H9 (cell line): Measurements from ENCODE around the gene DYDC1. TPM values are rescaled to one million over a fixed set of nuclear protein-coding genes. Genes with fewer than 3 reads are reported as not detected.

ENCODE experiments used
- DNase-seq: peaks from one replicate; pipeline ENCODE4 v3.0.0-alpha.2; 2017
- H2AFZ ChIP-seq: one replicate; pipeline ENCODE4 v1.6.1; 2013; ENCODE audit warnings: mild to moderate bottlenecking, low read length, control low read depth, moderate library complexity
- H2AK5ac ChIP-seq: 2 replicates; pipeline ENCODE4 v1.6.1; 2013; ENCODE audit warnings: low read length, control low read depth, mixed read lengths; ENCODE audit not compliant: insufficient read length
- H2BK120ac ChIP-seq: one replicate; pipeline ENCODE4 v1.6.1; 2013; ENCODE audit warnings: low read depth, mild to moderate bottlenecking, low read length, control low read depth, inconsistent platforms; ENCODE audit not compliant: poor library complexity, severe bottlenecking
- H2BK12ac ChIP-seq: 2 replicates; pipeline ENCODE4 v1.6.1; 2013; ENCODE audit warnings: low read length, control low read depth, mixed read lengths, low read depth; ENCODE audit not compliant: insufficient read length
- H2BK15ac ChIP-seq: 2 replicates; pipeline ENCODE4 v1.6.1; 2013; ENCODE audit warnings: low read depth, low read length, control low read depth
- H2BK20ac ChIP-seq: one replicate; pipeline ENCODE4 v1.6.1; 2013; ENCODE audit warnings: low read depth, mild to moderate bottlenecking, low read length, control low read depth, inconsistent platforms; ENCODE audit not compliant: poor library complexity, severe bottlenecking
- H2BK5ac ChIP-seq: 2 replicates; pipeline ENCODE4 v1.6.1; 2013; ENCODE audit warnings: low read length, control low read depth, mixed read lengths; ENCODE audit not compliant: insufficient read length
- H3K14ac ChIP-seq: 2 replicates; pipeline ENCODE4 v1.6.1; 2013; ENCODE audit warnings: low read length, control low read depth; ENCODE audit not compliant: insufficient read depth
- H3K18ac ChIP-seq: 2 replicates; pipeline ENCODE4 v1.6.1; 2013; ENCODE audit warnings: low read depth, mild to moderate bottlenecking, mixed read lengths, low read length, control low read depth; ENCODE audit not compliant: insufficient read length
- H3K23ac ChIP-seq: 2 replicates; pipeline ENCODE4 v1.6.1; 2013; ENCODE audit warnings: low read length, control low read depth, mixed read lengths, low read depth; ENCODE audit not compliant: insufficient read length
- H3K23me2 ChIP-seq: 2 replicates; pipeline ENCODE4 v1.6.1; 2013; ENCODE audit warnings: low read depth, mild to moderate bottlenecking, mixed read lengths, low read length, control low read depth; ENCODE audit not compliant: insufficient read length, poor library complexity, severe bottlenecking
- H3K27ac ChIP-seq: 2 replicates; pipeline ENCODE4 v1.5.1; 2013; ENCODE audit warnings: low read length, control low read depth, mixed read lengths, low read depth; ENCODE audit not compliant: insufficient read length
- H3K27me3 ChIP-seq: 2 replicates; pipeline ENCODE4 v1.6.1; 2013; ENCODE audit warnings: low read length, control low read depth, inconsistent platforms; ENCODE audit not compliant: insufficient read depth
- H3K4ac ChIP-seq: 2 replicates; pipeline ENCODE4 v1.6.1; 2013; ENCODE audit warnings: low read depth, mild to moderate bottlenecking, control low read depth, inconsistent platforms, low read length, moderate library complexity
- H3K4me1 ChIP-seq: 2 replicates; pipeline ENCODE4 v1.6.1; 2013; ENCODE audit warnings: low read length, control low read depth, inconsistent platforms; ENCODE audit not compliant: insufficient read depth
- H3K4me2 ChIP-seq: 2 replicates; pipeline ENCODE4 v1.6.1; 2013; ENCODE audit warnings: low read length, control low read depth, mixed read lengths; ENCODE audit not compliant: insufficient read length, insufficient read depth
- H3K56ac ChIP-seq: 2 replicates; pipeline ENCODE4 v1.6.1; 2013; ENCODE audit warnings: low read depth, mild to moderate bottlenecking, mixed read lengths, low read length, control low read depth; ENCODE audit not compliant: insufficient read length
- H3K79me1 ChIP-seq: 2 replicates; pipeline ENCODE4 v1.6.1; 2013; ENCODE audit warnings: low read depth, mild to moderate bottlenecking, moderate library complexity, low read length, control low read depth, inconsistent platforms; ENCODE audit not compliant: insufficient read depth, poor library complexity, severe bottlenecking
- H3K79me2 ChIP-seq: 2 replicates; pipeline ENCODE4 v1.6.1; 2013; ENCODE audit warnings: low read length, control low read depth, inconsistent platforms; ENCODE audit not compliant: insufficient read depth
- H3K9ac ChIP-seq: 2 replicates; pipeline ENCODE4 v1.6.1; 2013; ENCODE audit warnings: low read length, control low read depth, mixed read lengths; ENCODE audit not compliant: insufficient read length; ENCODE audit errors: extremely low read depth
- H3K9me3 ChIP-seq: one replicate; pipeline ENCODE4 v1.6.1; 2013; ENCODE audit warnings: low read depth, low read length, inconsistent platforms; ENCODE audit not compliant: control insufficient read depth
- H3T11ph ChIP-seq: one replicate; pipeline ENCODE4 v1.6.1; 2013; ENCODE audit warnings: mild to moderate bottlenecking, low read length, control low read depth, inconsistent platforms
- H4K20me1 ChIP-seq: one replicate; pipeline ENCODE4 v1.6.1; 2013; ENCODE audit not compliant: control insufficient read depth, insufficient read length, insufficient read depth
- H4K5ac ChIP-seq: 2 replicates; pipeline ENCODE4 v1.6.1; 2013; ENCODE audit warnings: low read depth, mild to moderate bottlenecking, mixed read lengths, low read length, control low read depth; ENCODE audit not compliant: insufficient read length
- H4K8ac ChIP-seq: replicated peaks from 2 replicates; pipeline ENCODE4 v1.6.1; 2013; ENCODE audit warnings: low read length, control low read depth, mixed read lengths, low read depth; ENCODE audit not compliant: insufficient read length
- H4K91ac ChIP-seq: 2 replicates; pipeline ENCODE4 v1.6.1; 2013; ENCODE audit warnings: low read depth, mild to moderate bottlenecking, moderate library complexity, mixed read lengths, low read length, control low read depth; ENCODE audit not compliant: insufficient read length
- H3K27ac Mint-ChIP-seq, 3 experiments: 2 replicates in 2 of 3; 3 replicates in 1 of 3; pipeline ENCODE4 v1.8.0; 2020 to 2021; ENCODE audit warnings: mixed read lengths in 3 of 3, mild to moderate bottlenecking in 1 of 3, moderate library complexity in 1 of 3
- H3K27me3 Mint-ChIP-seq: 2 replicates; pipeline ENCODE4 v1.8.0; 2021; ENCODE audit warnings: low read depth, mild to moderate bottlenecking, moderate library complexity, mixed read lengths
- H3K36me3 Mint-ChIP-seq, 3 experiments: 2 replicates in 2 of 3; 3 replicates in 1 of 3; pipeline ENCODE4 v1.8.0; 2020 to 2021; ENCODE audit warnings: low read depth in 3 of 3, mixed read lengths in 3 of 3; ENCODE audit not compliant: insufficient read depth in 1 of 3
- H3K4me1 Mint-ChIP-seq, 2 experiments: 2 replicates each; pipeline ENCODE4 v1.8.0; 2020; ENCODE audit warnings: mixed read lengths in 2 of 2
- H3K4me3 Mint-ChIP-seq, 2 experiments: 2 replicates in 1 of 2; 3 replicates in 1 of 2; pipeline ENCODE4 v1.8.0; 2020 to 2021; ENCODE audit warnings: mild to moderate bottlenecking in 2 of 2, mixed read lengths in 2 of 2, moderate library complexity in 1 of 2
- H3K9me3 Mint-ChIP-seq, 2 experiments: 2 replicates in 1 of 2; 3 replicates in 1 of 2; pipeline ENCODE4 v1.8.0; 2020; ENCODE audit warnings: mild to moderate bottlenecking in 2 of 2, mixed read lengths in 2 of 2, moderate library complexity in 1 of 2
- WGBS: extraction: QIAGEN DNeasy Blood & Tissue Kit; methylation state at CpG from one replicate; pipeline ENCODE4 v1.1.7; 2013; ENCODE audit warnings: missing lambda C conversion rate, low lambda C conversion rate, mixed read lengths; ENCODE audit not compliant: insufficient read length; ENCODE audit errors: extremely low coverage; 5-methylcytosine and 5-hydroxymethylcytosine counted together
- total RNA-seq: library from RNA; stranded (reverse); gene quantifications from 2 replicates; pipeline ENCODE4 v1.2.1, GENCODE V29; 2021
- TF ChIP-seq, protein P1 (sequence below): fragments of 200-600 bp; sonication (generic); conservative IDR thresholded peaks from 3 replicates; pipeline ENCODE4 v1.8.0; 2021; ENCODE audit warnings: antibody characterized with exemption, mild to moderate bottlenecking

The DYDC1 gene
- total RNA-seq, 1 experiment from 2014 or later, result not detected

DNA sequence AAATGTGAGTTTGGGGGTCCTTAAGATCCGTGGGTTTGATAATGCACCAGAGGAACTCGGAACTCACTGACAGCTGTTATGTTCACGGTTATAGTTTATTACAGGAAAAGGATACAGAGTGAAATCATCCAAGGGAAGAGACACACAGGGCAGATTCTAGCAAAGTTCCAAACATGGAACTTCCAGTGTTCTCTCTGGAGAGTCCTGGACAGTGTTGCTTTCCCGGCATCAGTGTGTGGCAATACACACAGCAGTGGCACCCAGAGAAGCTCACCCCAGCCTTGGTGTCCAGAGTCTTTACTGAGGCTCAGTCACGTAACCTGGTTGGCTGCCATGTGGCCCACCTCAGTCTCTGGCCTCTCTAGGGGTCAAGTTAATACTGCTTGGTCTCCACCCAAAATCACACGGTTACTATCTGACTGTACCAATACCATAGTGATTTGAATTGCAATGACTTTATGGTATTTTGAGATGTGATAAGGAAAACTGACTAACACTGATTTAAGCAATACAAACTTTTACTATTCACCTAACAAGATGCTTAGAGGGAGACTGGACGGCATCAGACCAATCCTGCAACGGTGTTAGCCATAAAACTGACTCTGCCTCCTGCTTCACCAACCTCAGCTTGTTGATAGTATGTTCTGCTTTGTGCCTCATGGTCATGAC lies 43.7 kb upstream of the DYDC1 start:
- no peak overlapping the region for H2BK12ac ChIP-seq
- no CpG with 5 or more reads among the region's 8 CpGs for WGBS
- H2BK5ac ChIP-seq, result no peak overlapping the region
- H2AK5ac ChIP-seq, result no peak overlapping the region
- H4K8ac ChIP-seq, result no peak overlapping the region
- no peaks in the 10 kb centered on the region for H3K9me3 ChIP-seq
- no peak overlapping the region for H3K4ac ChIP-seq
- Mint-ChIP-seq H3K4me1 (peaks cover 0 to 2% of the 10 kb centered on the region in 2 experiments; a peak in 1 of 4 replicates), H3K27ac (no peak overlapping the region), H3K4me3 (no peak overlapping the region), H3K36me3 (no peaks in the 10 kb centered on the region), H3K9me3 (no peaks in the 10 kb centered on the region), H3K27me3 (peaks cover 15% of the 10 kb centered on the region)
- H2AFZ ChIP-seq, result no peak overlapping the region
- H3K9ac ChIP-seq, result no peak overlapping the region
- no peak overlapping the region for H3K27ac ChIP-seq
- H3K79me2 ChIP-seq, result no peaks in the 10 kb centered on the region
- TF ChIP-seq, protein P1, sequence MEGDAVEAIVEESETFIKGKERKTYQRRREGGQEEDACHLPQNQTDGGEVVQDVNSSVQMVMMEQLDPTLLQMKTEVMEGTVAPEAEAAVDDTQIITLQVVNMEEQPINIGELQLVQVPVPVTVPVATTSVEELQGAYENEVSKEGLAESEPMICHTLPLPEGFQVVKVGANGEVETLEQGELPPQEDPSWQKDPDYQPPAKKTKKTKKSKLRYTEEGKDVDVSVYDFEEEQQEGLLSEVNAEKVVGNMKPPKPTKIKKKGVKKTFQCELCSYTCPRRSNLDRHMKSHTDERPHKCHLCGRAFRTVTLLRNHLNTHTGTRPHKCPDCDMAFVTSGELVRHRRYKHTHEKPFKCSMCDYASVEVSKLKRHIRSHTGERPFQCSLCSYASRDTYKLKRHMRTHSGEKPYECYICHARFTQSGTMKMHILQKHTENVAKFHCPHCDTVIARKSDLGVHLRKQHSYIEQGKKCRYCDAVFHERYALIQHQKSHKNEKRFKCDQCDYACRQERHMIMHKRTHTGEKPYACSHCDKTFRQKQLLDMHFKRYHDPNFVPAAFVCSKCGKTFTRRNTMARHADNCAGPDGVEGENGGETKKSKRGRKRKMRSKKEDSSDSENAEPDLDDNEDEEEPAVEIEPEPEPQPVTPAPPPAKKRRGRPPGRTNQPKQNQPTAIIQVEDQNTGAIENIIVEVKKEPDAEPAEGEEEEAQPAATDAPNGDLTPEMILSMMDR, result no peak
- H2BK15ac ChIP-seq, result no peak overlapping the region
- H3K14ac ChIP-seq, result no peak overlapping the region
- no peak overlapping the region for H4K91ac ChIP-seq
- no peaks in the 10 kb centered on the region for H3K27me3 ChIP-seq
- H3K18ac ChIP-seq, result no peak overlapping the region
- H3K23me2 ChIP-seq, result no peaks in the 10 kb centered on the region
- no peak for DNase-seq
- no peak overlapping the region for H3K23ac ChIP-seq
- no peak overlapping the region for H3K56ac ChIP-seq
- no peak overlapping the region for H2BK20ac ChIP-seq
- H3K79me1 ChIP-seq, result no peaks in the 10 kb centered on the region
- no peak overlapping the region for H2BK120ac ChIP-seq
- no peaks in the 10 kb centered on the region for H4K20me1 ChIP-seq
- H3K4me2 ChIP-seq, result no peak overlapping the region
- no peaks in the 10 kb centered on the region for H3K4me1 ChIP-seq
- H4K5ac ChIP-seq, result no peak overlapping the region
- no peak overlapping the region for H3T11ph ChIP-seq
